WTC11 (cell line): ENCODE measurements around the gene IRF2.

Source experiments
- ATF2 ChIP-seq: sonication (generic); formaldehyde crosslinking; IDR thresholded peaks from 2 replicates; pipeline ENCODE4 v1.8.1; 2022; ENCODE audit warnings: low read depth, missing genetic modification reagents, borderline replicate concordance
- CTCF ChIP-seq: fragments of 200-600 bp; IDR thresholded peaks from 2 replicates; pipeline ENCODE4 v1.8.0; 2022; ENCODE audit warnings: antibody characterized with exemption
- TF ChIP-seq, protein P1 (sequence below): sonication (generic); formaldehyde crosslinking; IDR thresholded peaks from 2 replicates; pipeline ENCODE4 v1.8.1; 2022; ENCODE audit warnings: mild to moderate bottlenecking, missing genetic modification reagents, moderate library complexity, borderline replicate concordance

- TF ChIP-seq ATF2 (CRISPR knock-in tag), result no peak
- TF ChIP-seq, protein P1, sequence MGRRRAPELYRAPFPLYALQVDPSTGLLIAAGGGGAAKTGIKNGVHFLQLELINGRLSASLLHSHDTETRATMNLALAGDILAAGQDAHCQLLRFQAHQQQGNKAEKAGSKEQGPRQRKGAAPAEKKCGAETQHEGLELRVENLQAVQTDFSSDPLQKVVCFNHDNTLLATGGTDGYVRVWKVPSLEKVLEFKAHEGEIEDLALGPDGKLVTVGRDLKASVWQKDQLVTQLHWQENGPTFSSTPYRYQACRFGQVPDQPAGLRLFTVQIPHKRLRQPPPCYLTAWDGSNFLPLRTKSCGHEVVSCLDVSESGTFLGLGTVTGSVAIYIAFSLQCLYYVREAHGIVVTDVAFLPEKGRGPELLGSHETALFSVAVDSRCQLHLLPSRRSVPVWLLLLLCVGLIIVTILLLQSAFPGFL, result no peak
- TF ChIP-seq CTCF, result no peak
Measured at GRCh38 chr4:184420402-184420801, 53.9 kb downstream of the IRF2 start.
